ENCODE results near the gene TMEM106C. TPM values are rescaled to one million over a fixed set of nuclear protein-coding genes. Genes with fewer than 3 reads are reported as not detected.
A peak's percentile ranks its signal among the peaks of the same experiment; 100 is the strongest.

TMEM106C gene
- total RNA-seq, 1 experiment from 2014 or later, result 48.3 TPM

DNA sequence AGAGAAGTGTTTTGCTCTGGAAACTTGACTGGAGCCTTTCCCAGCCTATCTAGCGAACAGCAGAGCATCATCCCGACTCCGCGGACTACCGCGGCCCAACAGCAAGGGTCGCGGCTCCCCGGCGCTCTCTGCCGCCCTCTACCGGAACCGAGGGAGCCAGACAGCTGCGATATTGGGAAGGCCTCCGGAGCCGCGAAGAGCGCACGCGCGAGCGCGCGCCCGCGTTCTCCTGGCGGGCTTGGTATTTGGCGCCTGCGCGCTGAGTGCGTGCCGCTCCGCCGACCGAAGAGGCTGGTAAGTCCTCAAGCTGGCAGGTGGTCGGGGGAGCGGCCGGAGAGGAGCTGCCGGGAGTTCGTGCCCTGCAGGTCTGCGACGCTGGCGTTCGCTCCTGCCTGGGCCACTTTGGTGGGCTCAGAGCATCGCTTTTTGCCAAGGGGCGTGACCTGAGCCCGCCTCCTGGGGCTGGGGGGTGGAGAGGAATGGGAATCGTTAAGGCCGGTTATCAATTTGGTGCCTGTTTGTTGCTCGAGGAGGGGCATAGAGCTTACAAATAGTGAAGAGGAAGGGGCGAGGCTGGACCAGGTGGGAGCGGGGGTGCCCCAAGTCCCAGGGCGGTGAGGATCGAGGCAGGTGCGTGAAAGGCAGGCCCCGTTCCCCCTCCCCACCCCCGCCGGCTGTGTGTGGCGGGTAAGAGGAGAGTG is at the start of gene TMEM106C (continued):
- no peak for TF ChIP-seq E2F4 (CRISPR knock-in tag; IDR thresholded peaks at IDR 0.05; ENCODE audit: borderline replicate concordance, low read depth)
- TF ChIP-seq, protein P1, sequence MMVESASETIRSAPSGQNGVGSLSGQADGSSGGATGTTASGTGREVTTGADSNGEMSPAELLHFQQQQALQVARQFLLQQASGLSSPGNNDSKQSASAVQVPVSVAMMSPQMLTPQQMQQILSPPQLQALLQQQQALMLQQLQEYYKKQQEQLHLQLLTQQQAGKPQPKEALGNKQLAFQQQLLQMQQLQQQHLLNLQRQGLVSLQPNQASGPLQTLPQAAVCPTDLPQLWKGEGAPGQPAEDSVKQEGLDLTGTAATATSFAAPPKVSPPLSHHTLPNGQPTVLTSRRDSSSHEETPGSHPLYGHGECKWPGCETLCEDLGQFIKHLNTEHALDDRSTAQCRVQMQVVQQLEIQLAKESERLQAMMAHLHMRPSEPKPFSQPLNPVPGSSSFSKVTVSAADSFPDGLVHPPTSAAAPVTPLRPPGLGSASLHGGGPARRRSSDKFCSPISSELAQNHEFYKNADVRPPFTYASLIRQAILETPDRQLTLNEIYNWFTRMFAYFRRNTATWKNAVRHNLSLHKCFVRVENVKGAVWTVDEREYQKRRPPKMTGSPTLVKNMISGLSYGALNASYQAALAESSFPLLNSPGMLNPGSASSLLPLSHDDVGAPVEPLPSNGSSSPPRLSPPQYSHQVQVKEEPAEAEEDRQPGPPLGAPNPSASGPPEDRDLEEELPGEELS (CRISPR knock-in tag; IDR thresholded peaks at IDR 0.05), result peak; percentile 96
- TF ChIP-seq, protein P2, sequence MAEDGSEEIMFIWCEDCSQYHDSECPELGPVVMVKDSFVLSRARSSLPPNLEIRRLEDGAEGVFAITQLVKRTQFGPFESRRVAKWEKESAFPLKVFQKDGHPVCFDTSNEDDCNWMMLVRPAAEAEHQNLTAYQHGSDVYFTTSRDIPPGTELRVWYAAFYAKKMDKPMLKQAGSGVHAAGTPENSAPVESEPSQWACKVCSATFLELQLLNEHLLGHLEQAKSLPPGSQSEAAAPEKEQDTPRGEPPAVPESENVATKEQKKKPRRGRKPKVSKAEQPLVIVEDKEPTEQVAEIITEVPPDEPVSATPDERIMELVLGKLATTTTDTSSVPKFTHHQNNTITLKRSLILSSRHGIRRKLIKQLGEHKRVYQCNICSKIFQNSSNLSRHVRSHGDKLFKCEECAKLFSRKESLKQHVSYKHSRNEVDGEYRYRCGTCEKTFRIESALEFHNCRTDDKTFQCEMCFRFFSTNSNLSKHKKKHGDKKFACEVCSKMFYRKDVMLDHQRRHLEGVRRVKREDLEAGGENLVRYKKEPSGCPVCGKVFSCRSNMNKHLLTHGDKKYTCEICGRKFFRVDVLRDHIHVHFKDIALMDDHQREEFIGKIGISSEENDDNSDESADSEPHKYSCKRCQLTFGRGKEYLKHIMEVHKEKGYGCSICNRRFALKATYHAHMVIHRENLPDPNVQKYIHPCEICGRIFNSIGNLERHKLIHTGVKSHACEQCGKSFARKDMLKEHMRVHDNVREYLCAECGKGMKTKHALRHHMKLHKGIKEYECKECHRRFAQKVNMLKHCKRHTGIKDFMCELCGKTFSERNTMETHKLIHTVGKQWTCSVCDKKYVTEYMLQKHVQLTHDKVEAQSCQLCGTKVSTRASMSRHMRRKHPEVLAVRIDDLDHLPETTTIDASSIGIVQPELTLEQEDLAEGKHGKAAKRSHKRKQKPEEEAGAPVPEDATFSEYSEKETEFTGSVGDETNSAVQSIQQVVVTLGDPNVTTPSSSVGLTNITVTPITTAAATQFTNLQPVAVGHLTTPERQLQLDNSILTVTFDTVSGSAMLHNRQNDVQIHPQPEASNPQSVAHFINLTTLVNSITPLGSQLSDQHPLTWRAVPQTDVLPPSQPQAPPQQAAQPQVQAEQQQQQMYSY (CRISPR knock-in tag; IDR thresholded peaks at IDR 0.05), result no peak
- no peak for TF ChIP-seq CREB1 (CRISPR knock-in tag; IDR thresholded peaks at IDR 0.05)
- no peak for TF ChIP-seq NR2C2 (CRISPR knock-in tag; IDR thresholded peaks at IDR 0.05)
- TF ChIP-seq, protein P3, sequence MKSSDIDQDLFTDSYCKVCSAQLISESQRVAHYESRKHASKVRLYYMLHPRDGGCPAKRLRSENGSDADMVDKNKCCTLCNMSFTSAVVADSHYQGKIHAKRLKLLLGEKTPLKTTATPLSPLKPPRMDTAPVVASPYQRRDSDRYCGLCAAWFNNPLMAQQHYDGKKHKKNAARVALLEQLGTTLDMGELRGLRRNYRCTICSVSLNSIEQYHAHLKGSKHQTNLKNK (CRISPR knock-in tag; IDR thresholded peaks at IDR 0.05), result no peak
- no peak for TF ChIP-seq ZBTB21 (CRISPR knock-in tag; IDR thresholded peaks at IDR 0.05; ENCODE audit: borderline replicate concordance)
- peak; percentile 85 for TF ChIP-seq TEAD1 (CRISPR knock-in tag; IDR thresholded peaks at IDR 0.05)
- no peak for TF ChIP-seq ZNF317 (CRISPR knock-in tag; IDR thresholded peaks at IDR 0.05; ENCODE audit: borderline replicate concordance, low read depth)
- TF ChIP-seq NR1H2 (CRISPR knock-in tag; IDR thresholded peaks at IDR 0.05), result no peak
- TF ChIP-seq E2F5 (CRISPR knock-in tag; IDR thresholded peaks at IDR 0.05), result peak; percentile 89
- TF ChIP-seq USF1 (CRISPR knock-in tag; IDR thresholded peaks at IDR 0.05), result no peak

DNA sequence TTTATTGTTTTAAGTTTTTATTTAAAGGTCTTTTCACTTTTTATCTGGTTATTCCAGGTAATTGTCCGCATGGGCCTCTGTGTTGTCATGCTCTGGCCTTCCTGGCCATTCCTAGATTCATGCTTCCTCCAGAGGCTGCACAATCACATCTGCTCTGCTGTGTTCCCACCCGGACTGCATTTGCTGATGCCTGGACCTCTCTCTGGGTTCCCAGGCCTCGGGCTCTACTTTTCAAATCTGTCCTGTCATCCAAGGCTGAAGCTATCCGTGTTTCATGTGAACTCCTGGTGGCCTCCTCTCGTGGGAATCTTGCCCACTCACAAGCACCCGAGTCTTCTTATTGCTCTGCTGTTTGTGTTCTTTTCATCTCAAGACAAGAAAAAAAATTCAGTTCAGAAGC is 42.5 kb upstream of the TMEM106C start:
- CTCF ChIA-PET, result interaction anchor here (1.2 to 1.6 kb wide), 3 partner anchors 16 to 43 kb away, joined by 4 to 5 read pairs (median 4); partner anchors contain the start of genes TMEM106C and VDR
- no peak for ATAC-seq
- H3K4me3 Mint-ChIP-seq, result no peak overlapping the region
- TF ChIP-seq E2F5 (CRISPR knock-in tag; IDR thresholded peaks at IDR 0.05) (no peak), NFATC4 (CRISPR knock-in tag; IDR thresholded peaks at IDR 0.05) (no peak), ETV6 (CRISPR knock-in tag; IDR thresholded peaks at IDR 0.05) (no peak), ZBTB21 (CRISPR knock-in tag; IDR thresholded peaks at IDR 0.05; ENCODE audit: borderline replicate concordance) (no peak), NFYB (CRISPR knock-in tag; conservative IDR thresholded peaks at IDR 0.05; ENCODE audit: low read depth) (no peak), USF1 (CRISPR knock-in tag; IDR thresholded peaks at IDR 0.05) (no peak), TCF7 (CRISPR knock-in tag; IDR thresholded peaks at IDR 0.05; ENCODE audit: low read depth) (no peak), SMAD3 (CRISPR knock-in tag; IDR thresholded peaks at IDR 0.05; ENCODE audit: borderline replicate concordance) (no peak), ZNF423 (CRISPR knock-in tag; IDR thresholded peaks at IDR 0.05) (no peak), ZNF121 (CRISPR knock-in tag; IDR thresholded peaks at IDR 0.05) (no peak)
- TF ChIP-seq, protein P4, sequence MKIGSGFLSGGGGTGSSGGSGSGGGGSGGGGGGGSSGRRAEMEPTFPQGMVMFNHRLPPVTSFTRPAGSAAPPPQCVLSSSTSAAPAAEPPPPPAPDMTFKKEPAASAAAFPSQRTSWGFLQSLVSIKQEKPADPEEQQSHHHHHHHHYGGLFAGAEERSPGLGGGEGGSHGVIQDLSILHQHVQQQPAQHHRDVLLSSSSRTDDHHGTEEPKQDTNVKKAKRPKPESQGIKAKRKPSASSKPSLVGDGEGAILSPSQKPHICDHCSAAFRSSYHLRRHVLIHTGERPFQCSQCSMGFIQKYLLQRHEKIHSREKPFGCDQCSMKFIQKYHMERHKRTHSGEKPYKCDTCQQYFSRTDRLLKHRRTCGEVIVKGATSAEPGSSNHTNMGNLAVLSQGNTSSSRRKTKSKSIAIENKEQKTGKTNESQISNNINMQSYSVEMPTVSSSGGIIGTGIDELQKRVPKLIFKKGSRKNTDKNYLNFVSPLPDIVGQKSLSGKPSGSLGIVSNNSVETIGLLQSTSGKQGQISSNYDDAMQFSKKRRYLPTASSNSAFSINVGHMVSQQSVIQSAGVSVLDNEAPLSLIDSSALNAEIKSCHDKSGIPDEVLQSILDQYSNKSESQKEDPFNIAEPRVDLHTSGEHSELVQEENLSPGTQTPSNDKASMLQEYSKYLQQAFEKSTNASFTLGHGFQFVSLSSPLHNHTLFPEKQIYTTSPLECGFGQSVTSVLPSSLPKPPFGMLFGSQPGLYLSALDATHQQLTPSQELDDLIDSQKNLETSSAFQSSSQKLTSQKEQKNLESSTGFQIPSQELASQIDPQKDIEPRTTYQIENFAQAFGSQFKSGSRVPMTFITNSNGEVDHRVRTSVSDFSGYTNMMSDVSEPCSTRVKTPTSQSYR (CRISPR knock-in tag; IDR thresholded peaks at IDR 0.05), result no peak

More for the DNA sequence above, 42.5 kb upstream of the TMEM106C start:
- no peaks in the 10 kb centered on the region for H3K36me3 Mint-ChIP-seq
- H3K9me3 Mint-ChIP-seq, result no peaks in the 10 kb centered on the region
- no peak for DNase-seq (ENCODE audit: low spot score)
- H3K4me1 Mint-ChIP-seq, result no peaks in the 10 kb centered on the region
- POLR2A ChIA-PET, result no interaction called here
- no peak overlapping the region for H3K27ac Mint-ChIP-seq
- peaks cover 22% of the 10 kb centered on the region for H3K27me3 Mint-ChIP-seq (ENCODE audit: low read depth)
